Retina (tissue), 1 donor: Measurements from ENCODE around the gene EPYC.

Source experiments
- DNase-seq: peaks from one replicate; pipeline ENCODE4 v3.0.0-alpha.2; 2016

The EPYC gene, protein sequence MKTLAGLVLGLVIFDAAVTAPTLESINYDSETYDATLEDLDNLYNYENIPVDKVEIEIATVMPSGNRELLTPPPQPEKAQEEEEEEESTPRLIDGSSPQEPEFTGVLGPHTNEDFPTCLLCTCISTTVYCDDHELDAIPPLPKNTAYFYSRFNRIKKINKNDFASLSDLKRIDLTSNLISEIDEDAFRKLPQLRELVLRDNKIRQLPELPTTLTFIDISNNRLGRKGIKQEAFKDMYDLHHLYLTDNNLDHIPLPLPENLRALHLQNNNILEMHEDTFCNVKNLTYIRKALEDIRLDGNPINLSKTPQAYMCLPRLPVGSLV

GRCh38 chr12:91004872-91005271 is at the start of gene EPYC:
TSS of gene EPYC (minus strand) at chr12:91004972. CDS start at chr12:91002565, 2,407 bp downstream.
- DNase-seq, result no peak

- DNase-seq, result no peak
These were observed 49.4 kb upstream of the EPYC start for GRCh38 chr12:91053951-91054715.

DNA sequence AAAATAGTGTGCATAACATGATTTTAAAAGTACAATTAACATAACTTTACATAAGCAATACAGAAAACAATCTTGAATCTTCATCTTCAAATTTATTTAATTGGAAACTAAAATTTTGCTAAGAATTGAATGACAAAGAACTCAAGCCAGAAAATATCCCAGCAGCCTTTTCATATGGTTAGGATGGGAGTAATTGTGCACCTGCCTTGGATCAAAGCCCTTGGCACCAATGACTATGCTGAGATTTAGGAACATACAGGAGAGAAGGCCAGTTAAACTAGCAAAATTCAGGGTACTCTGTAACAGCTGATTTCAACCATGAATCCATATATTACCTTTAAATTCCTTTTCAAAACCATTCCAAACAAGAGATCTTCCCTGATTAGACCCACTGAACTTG is 47.3 kb upstream of the EPYC start:
- no peak for DNase-seq

DNA sequence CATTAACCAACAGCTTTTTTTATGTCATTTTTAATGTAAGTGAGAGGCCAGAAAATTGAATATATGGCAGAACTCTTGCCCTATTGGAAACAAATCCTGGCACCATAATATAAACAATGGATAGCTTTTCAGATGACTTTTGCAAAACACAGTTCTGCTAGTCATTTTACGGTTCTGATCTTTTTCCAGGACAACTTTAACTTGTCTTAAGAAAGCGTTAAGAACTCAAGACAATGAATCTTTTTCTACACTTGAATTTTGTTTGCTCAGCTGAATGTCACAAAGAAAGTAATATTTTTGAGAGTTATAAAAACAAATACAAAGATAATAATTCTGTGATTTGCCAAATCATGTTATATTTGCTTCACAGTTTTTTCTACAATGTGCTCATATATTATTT is 39.8 kb upstream of the EPYC start:
- DNase-seq, result no peak

DNA sequence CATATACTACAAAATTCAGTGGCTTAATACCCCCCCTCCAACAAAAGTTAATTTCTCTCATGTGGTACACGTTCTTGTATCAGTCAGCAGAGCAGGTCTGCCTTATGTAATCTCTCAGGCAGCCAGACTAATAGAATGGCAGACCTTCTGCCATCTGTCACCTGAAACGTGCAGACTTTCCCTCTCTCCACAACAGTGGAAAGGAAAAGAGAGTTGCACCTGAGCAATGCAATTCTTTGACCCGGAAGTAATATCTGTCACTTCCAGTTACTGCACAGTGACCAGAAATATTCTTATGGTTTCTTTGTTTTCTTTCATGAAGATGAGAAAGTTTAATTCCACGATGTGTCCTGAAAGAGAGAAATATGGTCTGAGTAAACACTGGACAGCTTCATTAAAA is 38.6 kb upstream of the EPYC start:
- peak; percentile 10 for DNase-seq

GRCh38 chr12:91040096-91040755 is 35.5 kb upstream of the EPYC start:
- no peak for DNase-seq

DNA sequence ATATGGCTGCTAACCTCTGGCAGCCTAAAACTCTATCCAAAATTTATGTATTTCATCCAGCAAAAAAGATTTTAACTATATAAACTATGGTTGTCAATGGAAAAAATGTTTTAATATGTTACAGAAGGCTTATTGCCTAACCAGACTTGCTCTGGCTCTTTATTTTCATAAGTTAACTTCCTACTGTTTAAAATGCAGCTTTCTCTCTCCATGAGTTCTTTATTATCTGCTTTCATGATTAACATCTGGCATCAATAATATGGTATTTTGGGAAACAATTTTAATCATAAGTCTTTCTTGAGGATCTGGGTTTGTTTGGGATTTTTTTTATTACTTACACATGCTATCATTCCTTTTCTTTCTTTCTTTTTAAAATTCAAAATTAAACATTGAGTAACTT is 32.5 kb upstream of the EPYC start:
- no peak for DNase-seq

DNA sequence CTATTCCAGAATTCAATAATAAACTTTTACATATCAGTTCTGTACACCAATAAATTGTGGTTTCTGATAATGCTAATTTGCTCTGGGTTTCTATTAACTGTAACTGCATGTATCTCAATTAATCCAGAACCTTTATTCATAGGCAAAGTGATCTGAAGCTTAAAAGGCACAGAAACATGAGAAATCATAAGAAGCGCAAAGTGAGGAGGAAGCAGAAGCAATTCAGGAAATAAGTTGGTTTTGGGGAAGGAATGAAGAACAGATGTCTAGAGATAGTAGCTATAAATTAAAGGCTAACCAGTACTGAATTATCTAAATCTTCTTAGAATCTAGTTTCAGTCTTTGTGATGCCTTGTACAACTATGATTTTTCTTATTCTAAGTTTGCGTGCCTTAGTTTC is 28.5 kb upstream of the EPYC start:
- DNase-seq, result no peak

- DNase-seq, result no peak
These were observed 18.7 kb upstream of the EPYC start for GRCh38 chr12:91023326-91024004.

DNA sequence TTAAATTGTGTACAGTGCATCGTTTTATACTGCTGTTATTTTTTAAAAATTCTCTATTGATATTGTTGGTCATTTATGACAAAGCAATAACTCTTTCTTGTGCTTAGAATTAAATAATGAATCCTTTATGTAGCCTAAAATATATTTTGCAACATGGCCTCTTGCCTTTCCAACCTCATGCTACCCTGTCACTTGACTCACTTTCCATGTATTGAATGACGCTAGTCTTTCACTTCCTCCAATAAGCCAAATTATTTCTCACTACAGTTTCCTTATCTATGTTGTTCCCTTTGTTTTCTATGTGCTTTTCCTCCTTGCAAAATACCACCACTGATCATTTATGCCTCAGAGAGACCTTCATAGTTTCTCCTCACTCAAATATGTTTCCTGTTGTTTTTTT is 16.3 kb upstream of the EPYC start:
- DNase-seq, result no peak

GRCh38 chr12:91019455-91019854 is 14.7 kb upstream of the EPYC start:
- no peak for DNase-seq

- DNase-seq, result no peak
These were observed 12.9 kb upstream of the EPYC start for GRCh38 chr12:91017511-91018263.

DNA sequence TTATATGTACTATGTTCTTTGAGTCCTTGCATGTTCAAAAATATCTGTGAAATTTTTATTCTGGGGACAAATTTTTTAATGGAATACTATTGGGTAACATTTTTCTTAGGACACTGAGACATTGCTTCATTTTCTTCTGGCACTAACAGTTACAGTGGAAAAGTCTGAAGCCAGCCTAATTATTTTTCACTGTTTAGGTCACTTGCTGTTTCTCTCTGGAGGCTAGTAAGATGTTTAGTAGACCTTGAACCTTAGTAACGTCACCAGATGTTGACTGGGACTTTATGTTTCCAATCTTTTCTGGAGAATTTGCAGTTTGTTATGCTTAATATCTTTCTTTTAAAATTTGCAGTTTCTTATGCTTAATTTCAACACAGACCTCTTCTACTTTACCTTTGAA is 12.3 kb upstream of the EPYC start:
- DNase-seq, result no peak

GRCh38 chr12:91009319-91009950 is 4.7 kb upstream of the EPYC start:
- no peak for DNase-seq

DNA sequence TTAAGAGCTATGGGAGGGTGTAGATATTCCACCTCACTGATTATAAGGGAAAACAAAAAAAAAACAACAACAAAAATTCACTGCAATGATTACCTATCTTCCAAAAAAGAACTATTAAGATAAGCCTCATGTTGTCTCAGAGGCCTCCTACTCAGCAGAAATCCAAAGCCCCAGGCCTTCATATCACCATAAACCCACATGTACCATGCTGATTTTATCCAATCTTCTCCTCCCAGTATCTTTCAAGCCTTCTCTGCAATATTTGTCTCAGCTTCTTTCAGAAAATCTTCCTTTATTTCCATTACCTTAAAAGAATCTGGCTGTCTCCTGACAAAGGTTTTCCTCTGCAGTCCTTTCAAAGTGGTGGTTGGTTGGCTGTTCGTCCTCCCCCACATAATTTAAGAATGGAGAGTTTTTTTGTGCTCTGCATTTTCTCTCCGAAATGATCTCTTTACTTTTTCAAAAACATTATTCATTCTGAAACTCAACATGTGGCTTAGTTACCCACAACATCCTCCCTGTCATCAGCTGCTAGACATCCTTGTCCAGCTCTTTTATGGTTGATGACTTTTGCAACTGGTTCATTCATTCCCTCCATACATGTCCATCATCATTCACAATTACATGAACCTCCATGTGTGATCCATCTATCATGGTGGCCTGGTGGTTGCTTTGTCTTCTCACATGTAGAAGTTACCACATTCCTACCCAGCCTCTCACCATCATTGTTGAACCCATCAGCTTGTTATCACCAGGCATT is 2.9 kb upstream of the EPYC start:
- no peak for DNase-seq

GRCh38 chr12:91003737-91004136 is 1.0 kb downstream of the EPYC start:
- DNase-seq, result no peak

GRCh38 chr12:91001306-91001705 is 3.5 kb downstream of the EPYC start:
- DNase-seq, result no peak

GRCh38 chr12:90999966-91000365 is 4.8 kb downstream of the EPYC start:
- no peak for DNase-seq

GRCh38 chr12:90999527-90999926 is 5.2 kb downstream of the EPYC start:
- no peak for DNase-seq

DNA sequence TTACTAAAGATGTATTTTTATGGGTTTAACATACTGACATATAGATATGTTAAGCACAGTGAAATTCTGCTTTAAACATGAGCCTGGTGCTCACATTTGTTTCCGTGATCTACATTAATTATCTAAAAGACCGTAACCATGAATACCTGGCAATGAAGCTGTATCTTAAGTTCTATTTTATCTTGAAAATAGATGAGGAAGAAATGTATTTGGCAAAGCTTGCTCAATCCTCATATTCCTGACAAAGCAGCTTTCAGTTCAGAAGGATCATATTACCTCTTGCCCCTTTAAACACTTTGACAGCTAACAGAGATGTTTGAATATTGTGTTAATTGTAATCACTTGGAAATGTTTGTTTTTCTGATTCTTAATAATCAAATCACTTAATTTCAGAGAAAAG is 9.8 kb downstream of the EPYC start:
- no peak for DNase-seq

DNA sequence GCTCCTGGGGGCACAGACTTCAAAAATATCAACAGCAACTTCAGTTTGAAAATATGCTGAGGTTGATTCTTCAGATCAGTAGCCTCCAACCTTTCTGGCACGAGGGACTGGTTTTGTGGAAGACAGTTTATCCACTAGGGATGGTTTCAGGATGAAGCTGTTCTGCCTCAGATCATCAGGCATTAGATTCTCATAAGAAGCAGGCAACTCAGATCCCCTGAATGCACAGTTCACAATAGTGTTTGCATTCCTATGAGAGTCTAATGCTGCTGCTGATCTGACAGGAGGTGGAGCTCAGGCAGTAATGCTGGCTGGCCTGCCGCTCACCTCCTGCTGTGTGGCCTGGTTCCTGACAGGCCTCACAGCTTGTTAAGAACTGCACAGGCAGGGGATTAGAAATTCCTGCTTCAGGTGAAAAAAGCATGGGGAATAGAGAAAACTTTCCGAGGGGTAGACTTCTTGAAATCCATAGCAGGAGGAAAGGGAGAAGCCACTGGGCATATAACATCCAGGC is 12.8 kb downstream of the EPYC start:
- no peak for DNase-seq
